PC-9 (cell line): ENCODE results near the gene FHDC1. TPM values are rescaled to one million over a fixed set of nuclear protein-coding genes. Genes with fewer than 3 reads are reported as not detected.

Source experiments
- BruUV-seq: library from RNA; stranded (reverse); fragments of 400-500 nt; replicated peaks from 2 replicates; lab custom pipeline; 2021; lab: Mats Ljungman, UMichigan
- CTCF ChIA-PET: fragments of 300-600 bp; sonication (Branson Sonifier 250); formaldehyde crosslinking; loops from one replicate; lab custom pipeline; 2022; ENCODE audit warnings: antibody characterized with exemption; lab: Charles Lee
- POLR2A ChIA-PET: fragments of 300-600 bp; sonication (Branson Sonifier 250); formaldehyde crosslinking; loops from one replicate; lab custom pipeline; 2022; ENCODE audit warnings: antibody characterized with exemption; ENCODE audit not compliant: unreplicated experiment; lab: Charles Lee
- DNase-seq, 2 experiments: peaks; one replicate each; pipeline versions ENCODE4 v3.0.0 to v3.0.0-alpha.2; 2015 to 2022; ENCODE audit warnings: mixed read lengths in 1 of 2
- H2AFZ ChIP-seq: fragments of 200-600 bp; sonication (generic); 2 replicates; pipeline ENCODE4 v1.8.1; 2017; ENCODE audit warnings: antibody characterized with exemption
- H3F3A ChIP-seq: fragments of 200-600 bp; sonication (generic); 2 replicates; pipeline ENCODE4 v1.8.1; 2017; ENCODE audit warnings: antibody characterized with exemption, mild to moderate bottlenecking, low read depth; ENCODE audit not compliant: insufficient read depth
- H3K27ac ChIP-seq: fragments of 200-600 bp; sonication (generic); 2 replicates; pipeline ENCODE4 v1.6.1; 2016; ENCODE audit warnings: mixed run types
- H3K27me3 ChIP-seq: fragments of 200-600 bp; sonication (generic); 2 replicates; pipeline ENCODE4 v1.6.1; 2016; ENCODE audit warnings: low read depth, mixed run types; ENCODE audit not compliant: insufficient read depth
- H3K36me3 ChIP-seq: fragments of 200-600 bp; sonication (generic); 2 replicates; pipeline ENCODE4 v1.6.1; 2016; ENCODE audit warnings: low read depth, mixed run types
- H3K4me1 ChIP-seq: fragments of 200-600 bp; sonication (generic); replicated peaks from 2 replicates; pipeline ENCODE4 v1.6.1; 2016; ENCODE audit warnings: mixed run types; ENCODE audit not compliant: insufficient read depth
- H3K4me2 ChIP-seq: fragments of 200-600 bp; sonication (generic); 2 replicates; pipeline ENCODE4 v1.6.1; 2017; ENCODE audit warnings: mixed run types
- H3K4me3 ChIP-seq: fragments of 200-600 bp; sonication (generic); 2 replicates; pipeline ENCODE4 v1.6.1; 2016; ENCODE audit warnings: mixed run types
- H3K79me2 ChIP-seq: fragments of 200-600 bp; sonication (generic); 2 replicates; pipeline ENCODE4 v1.6.1; 2017; ENCODE audit warnings: low read depth, mixed run types
- H3K9me2 ChIP-seq: fragments of 200-600 bp; sonication (generic); 2 replicates; pipeline ENCODE4 v1.8.1; 2017; ENCODE audit warnings: mild to moderate bottlenecking; ENCODE audit not compliant: insufficient read depth
- H3K9me3 ChIP-seq: fragments of 200-600 bp; sonication (generic); 2 replicates; pipeline ENCODE4 v1.8.1; 2016; ENCODE audit warnings: low read depth; ENCODE audit not compliant: insufficient read depth
- H4K20me1 ChIP-seq: fragments of 200-600 bp; sonication (generic); 2 replicates; pipeline ENCODE4 v1.8.1; 2017; ENCODE audit not compliant: insufficient read depth
- EZH2 ChIP-seq: fragments of 200-600 bp; sonication (generic); IDR thresholded peaks from 2 replicates; pipeline ENCODE4 v1.8.0; 2017; ENCODE audit warnings: antibody characterized with exemption, low read depth
- intact Hi-C: fragments of 100-400 bp; cut with micrococcal nuclease; formaldehyde crosslinking; loops from one replicate; pipeline ENCODE4 v1.10.0; 2022; ENCODE audit not compliant: unreplicated experiment
- total RNA-seq: library from RNA; stranded (reverse); gene quantifications from 2 replicates; pipeline ENCODE4 v1.2.3, GENCODE V29; 2021
- TF ChIP-seq, protein P1 (sequence below): fragments of 200-600 bp; sonication (generic); conservative IDR thresholded peaks from 2 replicates; pipeline ENCODE4 v1.6.1; 2017; ENCODE audit warnings: mixed run types, antibody characterized with exemption, mild to moderate bottlenecking, moderate library complexity

FHDC1 gene
- total RNA-seq, 1 experiment from 2014 or later: 17.4 TPM

GRCh38 chr4:152957437-152958171, 21.5 kb downstream of the FHDC1 start:
- TF ChIP-seq, protein P1, sequence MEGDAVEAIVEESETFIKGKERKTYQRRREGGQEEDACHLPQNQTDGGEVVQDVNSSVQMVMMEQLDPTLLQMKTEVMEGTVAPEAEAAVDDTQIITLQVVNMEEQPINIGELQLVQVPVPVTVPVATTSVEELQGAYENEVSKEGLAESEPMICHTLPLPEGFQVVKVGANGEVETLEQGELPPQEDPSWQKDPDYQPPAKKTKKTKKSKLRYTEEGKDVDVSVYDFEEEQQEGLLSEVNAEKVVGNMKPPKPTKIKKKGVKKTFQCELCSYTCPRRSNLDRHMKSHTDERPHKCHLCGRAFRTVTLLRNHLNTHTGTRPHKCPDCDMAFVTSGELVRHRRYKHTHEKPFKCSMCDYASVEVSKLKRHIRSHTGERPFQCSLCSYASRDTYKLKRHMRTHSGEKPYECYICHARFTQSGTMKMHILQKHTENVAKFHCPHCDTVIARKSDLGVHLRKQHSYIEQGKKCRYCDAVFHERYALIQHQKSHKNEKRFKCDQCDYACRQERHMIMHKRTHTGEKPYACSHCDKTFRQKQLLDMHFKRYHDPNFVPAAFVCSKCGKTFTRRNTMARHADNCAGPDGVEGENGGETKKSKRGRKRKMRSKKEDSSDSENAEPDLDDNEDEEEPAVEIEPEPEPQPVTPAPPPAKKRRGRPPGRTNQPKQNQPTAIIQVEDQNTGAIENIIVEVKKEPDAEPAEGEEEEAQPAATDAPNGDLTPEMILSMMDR: no peak
- no peak for TF ChIP-seq EZH2
- no peaks in the 10 kb centered on the region for H3K36me3 ChIP-seq
- no peaks in the 10 kb centered on the region for H3K79me2 ChIP-seq
- H3F3A ChIP-seq: no peaks in the 10 kb centered on the region
- no peaks in the 10 kb centered on the region for H3K9me3 ChIP-seq
- intact Hi-C loops: no loop called here
- no peaks in the 10 kb centered on the region for H3K9me2 ChIP-seq
- CTCF ChIA-PET: no interaction called here
- H3K27ac ChIP-seq: no peak overlapping the region
- H3K4me2 ChIP-seq: no peak overlapping the region
- no TSS peak for BruUV-seq
- no peaks in the 10 kb centered on the region for H3K27me3 ChIP-seq
- no peak overlapping the region for H2AFZ ChIP-seq
- H3K4me3 ChIP-seq: no peak overlapping the region
- POLR2A ChIA-PET: interaction anchor here (0.7 kb wide), 1 partner anchor 23 kb away, joined by 3 read pairs; no protein-coding TSS in a partner anchor
- H3K4me1 ChIP-seq: no peaks in the 10 kb centered on the region
- no peaks in the 10 kb centered on the region for H4K20me1 ChIP-seq
- no peak for DNase-seq

DNA sequence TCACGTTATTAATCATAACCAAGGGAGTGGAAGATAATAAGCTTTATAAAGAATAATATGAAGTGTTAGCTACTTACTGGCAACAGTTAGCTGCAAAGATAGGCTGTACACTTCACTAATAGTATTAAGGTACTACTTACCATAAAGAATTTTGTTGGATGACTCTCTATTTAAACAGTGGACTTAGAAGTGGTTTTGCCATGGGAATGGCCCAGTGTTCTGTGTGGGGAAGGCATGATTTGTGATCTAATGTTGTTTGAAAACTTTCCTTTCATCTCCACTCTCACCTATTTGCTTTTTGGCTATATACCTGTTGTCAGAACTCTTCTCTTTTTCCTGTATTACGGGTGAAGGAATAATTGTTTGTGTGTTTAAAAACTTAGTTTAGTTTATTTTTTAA, 23.0 kb downstream of the FHDC1 start:
- H3K9me2 ChIP-seq: no peaks in the 10 kb centered on the region
- DNase-seq: no peak
- no TSS peak for BruUV-seq
- TF ChIP-seq, protein P1: no peak
- no peak for TF ChIP-seq EZH2
- H3K36me3 ChIP-seq: no peaks in the 10 kb centered on the region
- no peak overlapping the region for H3K4me2 ChIP-seq
- H3K4me3 ChIP-seq: no peak overlapping the region
- no peak overlapping the region for H2AFZ ChIP-seq
- no peaks in the 10 kb centered on the region for H3F3A ChIP-seq
- no peaks in the 10 kb centered on the region for H3K79me2 ChIP-seq
- intact Hi-C loops: no loop called here
- H4K20me1 ChIP-seq: no peaks in the 10 kb centered on the region
- H3K27me3 ChIP-seq: no peaks in the 10 kb centered on the region
- no peak overlapping the region for H3K27ac ChIP-seq
- no peaks in the 10 kb centered on the region for H3K4me1 ChIP-seq
- POLR2A ChIA-PET: no interaction called here
- H3K9me3 ChIP-seq: no peaks in the 10 kb centered on the region
- CTCF ChIA-PET: interaction anchor here (0.7 kb wide), 1 partner anchor 41 kb away, joined by 3 read pairs; no protein-coding TSS in a partner anchor

GRCh38 chr4:152960082-152960481, 24.0 kb downstream of the FHDC1 start:
- Histone ChIP-seq H4K20me1 (no peaks in the 10 kb centered on the region), H3K4me3 (no peak overlapping the region), H3K27me3 (no peaks in the 10 kb centered on the region), H3K27ac (no peak overlapping the region), H3K4me2 (no peak overlapping the region), H2AFZ (no peak overlapping the region), H3K9me3 (no peaks in the 10 kb centered on the region), H3F3A (no peaks in the 10 kb centered on the region), H3K4me1 (no peaks in the 10 kb centered on the region), H3K9me2 (no peaks in the 10 kb centered on the region), H3K79me2 (no peaks in the 10 kb centered on the region), H3K36me3 (no peaks in the 10 kb centered on the region)
- ChIA-PET CTCF (no interaction called here), POLR2A (no interaction called here)
- DNase-seq: no peak
- TF ChIP-seq EZH2: no peak
- TF ChIP-seq, protein P1: no peak
- intact Hi-C loops: no loop called here
- no TSS peak for BruUV-seq
